Measurements from ENCODE around the gene ROBO1.

- TF ChIP-seq SP2 (IDR thresholded peaks at IDR 0.05; ENCODE audit: low read length) (no peak), CEBPB (IDR thresholded peaks at IDR 0.05; ENCODE audit: low read depth, low read length) (no peak), CHD2 (IDR thresholded peaks at IDR 0.05; ENCODE audit: low read length) (no peak), POLR2AphosphoS5 (IDR thresholded peaks at IDR 0.05; ENCODE audit: low read depth, low read length) (no peak), NRF1 (IDR thresholded peaks at IDR 0.05; ENCODE audit: low read depth, low read length) (no peak), YY1 (IDR thresholded peaks at IDR 0.05; ENCODE audit: low read depth, low read length) (no peak), SIN3A (conservative IDR thresholded peaks at IDR 0.05 in 1 of 2, IDR thresholded peaks at IDR 0.05 in 1 of 2; ENCODE audit: low read depth in 1 of 2, low read length in 2 of 2) (no peak)
- TF ChIP-seq, protein P1, sequence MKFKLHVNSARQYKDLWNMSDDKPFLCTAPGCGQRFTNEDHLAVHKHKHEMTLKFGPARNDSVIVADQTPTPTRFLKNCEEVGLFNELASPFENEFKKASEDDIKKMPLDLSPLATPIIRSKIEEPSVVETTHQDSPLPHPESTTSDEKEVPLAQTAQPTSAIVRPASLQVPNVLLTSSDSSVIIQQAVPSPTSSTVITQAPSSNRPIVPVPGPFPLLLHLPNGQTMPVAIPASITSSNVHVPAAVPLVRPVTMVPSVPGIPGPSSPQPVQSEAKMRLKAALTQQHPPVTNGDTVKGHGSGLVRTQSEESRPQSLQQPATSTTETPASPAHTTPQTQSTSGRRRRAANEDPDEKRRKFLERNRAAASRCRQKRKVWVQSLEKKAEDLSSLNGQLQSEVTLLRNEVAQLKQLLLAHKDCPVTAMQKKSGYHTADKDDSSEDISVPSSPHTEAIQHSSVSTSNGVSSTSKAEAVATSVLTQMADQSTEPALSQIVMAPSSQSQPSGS (IDR thresholded peaks at IDR 0.05; ENCODE audit: low read length): no peak
- TF ChIP-seq, protein P2, sequence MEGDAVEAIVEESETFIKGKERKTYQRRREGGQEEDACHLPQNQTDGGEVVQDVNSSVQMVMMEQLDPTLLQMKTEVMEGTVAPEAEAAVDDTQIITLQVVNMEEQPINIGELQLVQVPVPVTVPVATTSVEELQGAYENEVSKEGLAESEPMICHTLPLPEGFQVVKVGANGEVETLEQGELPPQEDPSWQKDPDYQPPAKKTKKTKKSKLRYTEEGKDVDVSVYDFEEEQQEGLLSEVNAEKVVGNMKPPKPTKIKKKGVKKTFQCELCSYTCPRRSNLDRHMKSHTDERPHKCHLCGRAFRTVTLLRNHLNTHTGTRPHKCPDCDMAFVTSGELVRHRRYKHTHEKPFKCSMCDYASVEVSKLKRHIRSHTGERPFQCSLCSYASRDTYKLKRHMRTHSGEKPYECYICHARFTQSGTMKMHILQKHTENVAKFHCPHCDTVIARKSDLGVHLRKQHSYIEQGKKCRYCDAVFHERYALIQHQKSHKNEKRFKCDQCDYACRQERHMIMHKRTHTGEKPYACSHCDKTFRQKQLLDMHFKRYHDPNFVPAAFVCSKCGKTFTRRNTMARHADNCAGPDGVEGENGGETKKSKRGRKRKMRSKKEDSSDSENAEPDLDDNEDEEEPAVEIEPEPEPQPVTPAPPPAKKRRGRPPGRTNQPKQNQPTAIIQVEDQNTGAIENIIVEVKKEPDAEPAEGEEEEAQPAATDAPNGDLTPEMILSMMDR (IDR thresholded peaks at IDR 0.05; ENCODE audit: control extremely low read depth in 1 of 3, insufficient read depth in 1 of 3, low read depth in 1 of 3, low read length in 3 of 3): no peak
These were observed 1197.3 kb downstream of the ROBO1 start for GRCh38 chr3:78570496-78570895.
